Urothelium cell line (cell line): ENCODE measurements around the gene DIPK1B.

Experiments used
- DNase-seq: peaks from one replicate; pipeline ENCODE4 v3.0.0; 2011; ENCODE audit warnings: low spot score, mixed read lengths
- FAIRE-seq: peaks from 2 replicates; lab custom pipeline; 2011; peaks lifted over from hg19 to GRCh38; lab: Jason Lieb, UNC

The DIPK1B gene

DNA sequence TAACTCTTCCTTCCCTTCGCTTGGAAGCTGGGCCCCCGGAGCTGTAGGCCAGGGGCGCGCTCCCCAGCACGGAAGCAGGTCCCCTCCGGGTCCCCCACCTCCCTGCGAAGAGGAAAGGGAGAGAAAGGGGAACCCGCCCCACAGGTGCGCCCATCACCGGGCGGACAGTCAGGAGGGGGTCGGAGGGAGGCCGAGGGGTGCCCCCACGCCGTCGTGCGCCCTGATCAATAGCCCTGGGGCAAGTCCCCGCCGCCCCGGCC is 25.9 kb upstream of the DIPK1B start:
- no peak for FAIRE-seq
- no peak for DNase-seq

DNA sequence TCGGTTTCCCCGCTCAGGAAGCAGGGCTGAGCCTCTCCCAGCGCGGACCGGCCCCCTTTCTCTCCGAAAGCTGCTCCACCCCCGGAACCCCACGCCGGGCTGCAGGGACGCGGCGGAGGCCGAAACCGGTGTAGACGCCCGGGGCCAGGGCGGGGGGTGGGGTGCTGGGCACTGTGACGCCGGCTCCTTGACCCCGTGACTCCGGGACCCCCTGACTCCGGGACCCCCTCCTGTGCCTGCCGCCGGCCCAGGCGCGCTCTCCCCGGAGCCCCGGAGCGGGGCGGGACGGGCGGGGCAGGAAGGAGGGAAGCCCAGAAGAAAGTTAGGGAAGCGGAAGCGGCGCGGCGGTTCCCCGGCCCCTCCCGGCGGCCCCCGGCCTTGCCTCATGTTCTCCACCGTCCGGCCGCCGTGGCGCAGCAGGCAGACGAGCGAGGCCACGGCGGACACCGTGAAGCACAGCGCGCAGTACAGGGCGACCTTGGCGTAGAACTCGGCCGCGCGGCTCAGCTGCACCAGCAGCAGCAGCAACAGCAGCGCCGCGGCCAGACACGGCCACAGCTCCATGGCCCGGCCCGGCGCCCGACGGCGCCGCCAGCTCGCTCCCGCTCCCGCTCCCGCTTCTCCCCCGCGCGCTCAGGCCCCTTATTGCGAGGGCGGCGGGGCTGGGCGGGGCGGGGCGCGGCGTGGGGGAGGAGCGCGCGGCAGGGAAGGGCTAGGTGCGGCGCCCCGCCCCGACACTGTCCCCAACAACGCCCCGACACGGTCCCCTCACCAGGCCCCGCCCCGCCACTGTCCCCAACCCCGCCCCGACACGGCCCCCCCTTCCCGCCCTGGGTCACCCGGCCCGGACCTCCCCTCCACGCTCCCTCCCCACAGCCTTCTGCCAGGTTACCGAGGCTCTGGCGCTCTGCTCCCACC is 25.3 kb upstream of the DIPK1B start, which contains the start of gene AGPAT2:
AGPAT2 (minus strand) TSS at position 664 of the 918 bp plus-strand sequence; CDS start at position 564, 100 bp downstream.
- DNase-seq: peak; percentile 90
- peak; percentile 32 for FAIRE-seq

DNA sequence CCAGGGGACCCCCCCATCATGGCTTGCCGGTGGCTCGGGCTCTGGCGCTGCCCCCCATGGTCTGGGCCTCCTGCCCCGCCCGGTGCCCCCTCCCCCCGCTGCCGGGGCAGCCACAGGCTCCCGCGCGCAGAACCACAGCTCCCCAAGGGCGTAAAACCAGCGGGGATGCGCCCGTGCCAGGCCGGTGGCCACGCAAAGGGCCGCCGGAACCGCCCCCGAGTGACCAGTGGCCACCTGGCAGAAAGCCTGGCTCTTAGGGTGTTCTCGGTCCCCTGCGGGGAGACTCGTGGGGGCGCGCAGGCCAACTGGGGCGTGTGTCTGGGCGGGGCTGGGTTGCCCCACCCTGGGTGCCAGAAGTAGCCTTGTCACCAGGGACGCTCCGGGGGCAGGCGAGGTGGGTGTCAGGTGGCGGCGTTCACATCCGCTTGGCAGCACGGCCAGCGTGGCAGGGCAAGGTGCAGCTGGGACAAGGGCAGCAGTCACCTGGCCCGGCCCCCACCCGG is 24.6 kb upstream of the DIPK1B start:
- DNase-seq: no peak
- no peak for FAIRE-seq

DNA sequence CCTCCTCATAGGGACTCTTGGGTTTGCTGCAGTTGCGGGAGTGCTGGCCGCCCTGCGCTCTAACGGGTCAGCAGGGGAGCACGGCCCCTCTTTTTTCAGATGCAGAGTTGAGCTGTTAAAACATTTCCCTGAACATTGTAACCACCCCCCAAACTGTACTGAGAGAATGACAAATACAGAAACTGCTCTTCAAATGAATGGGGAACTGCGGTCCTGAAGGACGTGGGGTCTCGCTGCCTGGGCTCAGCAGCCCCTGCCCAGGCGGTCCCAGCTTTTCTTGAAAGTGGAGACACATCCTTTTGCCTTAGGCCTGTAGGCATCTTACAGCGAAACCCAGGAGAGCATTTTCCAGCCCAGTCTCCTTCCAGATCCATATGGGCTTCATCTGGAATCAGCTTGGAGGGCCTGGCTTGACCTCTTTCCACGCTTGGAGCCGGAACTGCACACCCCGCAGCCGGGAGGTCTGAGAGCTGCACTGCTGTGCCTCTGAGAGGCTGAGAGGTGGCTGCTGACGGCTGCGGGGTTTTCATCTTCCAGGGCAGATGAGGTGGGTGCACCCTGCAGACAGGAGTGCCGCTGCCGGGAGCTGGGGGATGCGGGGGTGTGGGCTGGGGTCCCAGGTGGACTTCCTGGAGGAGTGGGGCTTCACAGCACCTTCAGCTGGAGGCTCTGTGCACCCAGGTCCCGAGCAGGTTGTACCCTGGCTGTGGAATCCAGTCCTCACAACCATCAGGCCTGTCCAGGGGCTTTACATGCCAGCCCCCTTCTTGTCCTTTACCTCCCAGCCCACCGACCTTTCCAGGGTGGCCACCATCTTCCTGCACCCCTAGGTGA is 23.9 kb upstream of the DIPK1B start:
- FAIRE-seq (no peak), DNase-seq (no peak)

DNA sequence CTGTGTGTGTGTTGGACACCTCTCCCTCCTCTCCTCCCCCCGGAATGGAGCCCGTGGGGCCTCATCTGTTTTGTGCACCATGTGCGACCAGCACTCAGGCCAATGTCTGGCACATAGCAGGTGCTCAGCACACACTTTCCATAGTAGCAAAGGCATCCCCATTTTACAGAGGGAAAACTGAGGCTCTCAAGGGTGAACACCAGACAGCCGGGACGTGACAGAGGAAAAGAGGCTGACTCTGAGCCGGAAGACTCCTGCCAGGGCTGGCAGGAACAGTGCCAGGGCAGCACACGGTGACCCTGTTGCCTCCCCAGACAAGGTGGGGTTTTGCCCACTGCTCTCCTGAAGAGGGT is 23.3 kb upstream of the DIPK1B start:
- DNase-seq (no peak), FAIRE-seq (no peak)

DNA sequence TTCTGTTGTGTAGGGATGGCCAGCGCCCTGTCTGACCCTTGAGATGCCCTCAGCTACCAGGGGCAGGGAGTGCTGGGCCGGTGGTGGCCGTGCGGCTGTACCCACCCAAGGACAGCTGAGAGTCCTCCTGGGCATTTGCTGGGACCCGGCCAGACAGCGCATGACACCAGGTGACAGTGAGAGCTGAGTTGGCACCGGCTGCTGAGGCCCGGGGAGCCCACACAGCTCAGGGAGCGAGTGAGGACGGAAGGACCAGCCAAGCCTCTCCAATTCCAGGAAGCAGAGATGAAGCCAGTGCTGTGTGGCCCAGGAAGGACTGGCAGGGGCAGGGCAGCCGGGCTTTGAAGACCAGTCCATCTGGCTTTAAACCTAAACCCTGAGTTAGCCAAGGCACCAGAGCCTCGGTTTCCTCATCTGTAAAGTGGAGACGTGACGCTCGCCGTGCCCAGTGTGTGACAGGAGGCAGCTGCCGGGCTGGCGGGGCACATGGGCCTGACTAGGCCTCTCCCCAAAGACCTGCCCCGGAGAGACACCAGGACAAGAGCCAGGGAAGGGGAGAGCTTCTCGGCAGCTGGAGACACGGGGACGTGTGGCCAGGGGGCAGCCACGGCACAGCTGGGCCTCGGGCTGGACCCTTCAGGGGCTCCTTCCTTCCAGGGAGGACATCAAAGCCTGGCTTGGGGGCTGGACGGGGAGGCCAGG is 22.1 kb upstream of the DIPK1B start:
- DNase-seq (no peak), FAIRE-seq (no peak)

DNA sequence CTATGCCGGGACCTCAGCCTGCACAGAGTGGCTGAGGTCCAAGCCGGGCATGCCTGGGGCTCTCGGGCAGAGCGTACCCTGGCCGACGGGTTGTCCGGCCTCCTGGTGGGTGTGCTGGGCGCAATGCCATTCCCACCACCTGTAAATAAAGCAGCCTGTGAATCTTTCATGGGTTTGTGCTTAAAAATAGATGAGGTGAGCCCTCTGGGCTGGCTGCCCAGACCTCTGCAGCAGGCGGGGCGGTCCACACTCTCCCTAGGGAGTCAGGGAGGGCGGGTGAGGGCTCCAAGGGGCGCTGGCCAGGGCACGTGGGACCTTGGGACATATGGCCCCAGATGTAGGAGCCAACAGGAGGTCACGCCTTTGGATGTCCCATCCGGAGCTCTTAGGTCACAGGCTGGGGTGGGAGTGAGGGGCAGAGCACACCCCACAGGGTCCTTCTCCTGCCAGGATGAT is 21.5 kb upstream of the DIPK1B start:
- FAIRE-seq: no peak
- peak; percentile 47 for DNase-seq

DNA sequence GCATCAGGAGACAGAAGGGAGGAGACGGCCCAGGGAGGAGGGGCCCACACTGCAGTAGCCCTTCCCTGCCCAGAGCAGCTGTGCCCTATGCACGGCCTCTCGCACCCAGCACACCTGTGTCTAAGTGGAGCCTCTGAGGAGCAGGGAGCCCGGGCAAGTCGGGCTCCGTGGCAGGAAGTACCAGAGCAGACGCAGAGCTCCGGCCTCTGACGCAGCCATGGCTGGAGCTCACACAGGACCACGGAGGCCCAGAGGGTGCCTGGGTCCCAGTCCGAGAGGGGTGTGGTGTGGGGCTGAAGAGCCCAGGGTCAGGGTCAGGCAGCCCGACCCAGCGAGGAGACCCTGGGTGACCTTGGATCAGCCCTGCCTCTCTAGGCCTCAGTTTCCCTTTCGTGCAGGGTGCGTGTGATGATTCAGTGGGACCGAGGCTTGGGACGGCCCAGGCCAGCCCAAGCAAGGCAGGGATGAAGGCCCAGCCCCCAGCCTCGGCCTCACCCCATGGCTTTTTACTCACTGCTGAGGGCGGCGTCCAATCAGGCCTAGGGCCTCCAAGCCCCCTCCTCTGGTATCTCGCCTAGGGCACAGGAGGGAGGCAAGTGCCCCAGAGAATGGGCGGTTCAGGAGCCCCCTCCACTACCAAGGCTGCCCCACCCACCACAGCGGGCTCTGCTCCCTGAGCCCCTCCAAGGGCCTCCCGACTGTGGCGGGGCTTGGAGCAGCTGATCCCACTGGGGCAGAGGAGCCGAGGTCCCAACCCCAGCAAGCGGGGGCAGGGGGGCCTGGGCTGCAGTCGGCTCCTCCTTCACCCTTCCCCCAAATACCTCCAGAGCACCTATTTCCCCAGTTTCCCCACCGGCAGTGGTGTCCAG is 20.8 kb upstream of the DIPK1B start:
- FAIRE-seq (no peak), DNase-seq (no peak)

DNA sequence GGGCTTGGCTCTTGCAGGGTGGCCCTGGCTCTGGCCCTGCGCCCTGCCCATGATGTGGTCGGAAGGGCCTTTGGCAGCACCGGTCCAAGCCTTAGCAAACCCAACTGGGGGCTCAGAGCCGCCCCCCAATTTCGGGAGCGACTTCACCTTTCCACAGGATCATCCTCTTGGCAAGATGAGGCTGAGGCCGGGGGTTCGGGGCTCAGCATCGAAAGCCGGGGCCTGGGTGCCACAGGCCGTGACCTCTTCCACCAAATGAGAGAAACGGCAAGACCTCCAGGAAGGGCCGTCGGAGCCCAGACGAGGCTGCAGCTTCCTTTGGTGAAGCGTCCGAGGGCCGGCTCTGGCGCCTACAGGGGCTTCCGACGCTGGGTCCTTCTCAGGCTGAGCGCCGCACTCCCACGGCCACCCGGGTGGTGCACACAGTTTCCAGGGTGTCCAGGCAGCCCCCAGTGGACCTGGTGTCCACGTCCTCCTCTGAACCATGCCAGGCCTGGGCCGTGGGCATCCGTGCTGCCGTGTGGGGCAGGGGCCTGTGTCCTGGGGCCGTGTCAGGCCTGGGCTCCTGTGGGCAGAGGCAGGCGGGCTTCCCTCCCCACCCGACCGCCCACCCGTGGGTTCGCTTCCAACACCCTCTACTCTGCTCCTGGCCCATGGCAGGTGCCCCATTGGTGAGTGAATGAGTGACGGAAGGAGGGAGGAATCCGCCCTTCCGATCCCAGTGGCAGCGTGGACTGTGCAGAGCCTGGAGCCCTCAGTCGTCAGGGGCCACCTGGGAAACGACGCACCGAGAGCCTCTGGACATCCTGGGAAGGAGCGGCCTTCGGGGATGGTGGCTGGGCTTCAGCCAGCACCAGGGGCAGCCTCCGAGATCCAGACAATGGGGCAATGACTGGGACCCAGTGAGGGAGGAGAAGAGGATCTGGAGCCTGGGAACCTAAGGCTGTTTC is 19.9 kb upstream of the DIPK1B start:
- no peak for DNase-seq
- FAIRE-seq: peak; percentile 5

DNA sequence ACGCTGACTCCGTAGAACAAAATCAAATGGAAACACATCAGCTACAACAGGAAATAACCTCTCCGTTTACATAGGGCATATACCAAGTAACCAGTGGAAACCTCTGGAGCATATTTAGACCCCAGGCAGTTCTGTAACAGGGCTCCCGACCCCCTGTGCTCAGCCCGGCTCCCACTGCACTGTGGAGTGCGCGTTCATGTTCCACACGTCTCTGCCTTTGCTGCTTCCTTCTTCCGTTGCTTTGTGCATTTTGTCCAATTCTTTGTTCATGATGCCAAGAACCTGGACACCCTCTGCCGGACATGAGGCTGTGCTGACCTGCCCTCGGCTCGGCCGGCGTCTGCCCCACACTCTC is 19.3 kb upstream of the DIPK1B start:
- FAIRE-seq: no peak
- DNase-seq: no peak

DNA sequence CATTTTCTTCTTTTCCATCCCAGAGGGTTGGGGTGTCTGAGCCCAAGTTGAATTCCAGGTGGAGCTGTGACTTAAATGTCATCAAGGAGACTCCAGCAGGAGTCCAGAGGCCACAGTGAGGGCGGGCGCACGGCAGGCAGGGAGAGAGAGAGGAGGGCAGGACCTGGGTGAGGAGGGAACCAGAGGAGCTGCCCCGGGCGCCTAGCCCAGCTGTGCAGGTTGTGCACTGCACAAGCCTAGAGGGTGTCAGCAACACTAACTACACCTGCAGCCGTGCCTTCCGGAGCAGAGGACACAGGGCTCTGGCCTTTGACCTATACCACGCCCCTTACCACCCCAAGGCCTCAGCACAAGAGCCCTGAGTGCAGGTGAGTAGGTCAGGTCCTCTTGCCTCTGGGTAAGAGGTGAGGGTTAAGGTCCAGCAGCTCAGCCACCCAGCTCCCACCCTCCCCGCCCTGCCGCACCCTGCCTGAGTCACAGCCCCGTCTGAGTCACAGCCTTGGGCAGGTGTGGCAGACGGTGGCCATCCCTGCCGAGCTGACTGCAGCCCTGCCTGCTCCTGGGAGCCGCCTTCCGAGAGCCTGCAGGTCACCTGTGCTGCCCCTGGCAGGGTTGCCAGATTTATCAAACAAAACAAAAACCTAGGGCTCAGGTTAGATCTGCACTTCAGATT is 18.7 kb upstream of the DIPK1B start:
- FAIRE-seq: peak; percentile 52
- peak; percentile 93 for DNase-seq

DNA sequence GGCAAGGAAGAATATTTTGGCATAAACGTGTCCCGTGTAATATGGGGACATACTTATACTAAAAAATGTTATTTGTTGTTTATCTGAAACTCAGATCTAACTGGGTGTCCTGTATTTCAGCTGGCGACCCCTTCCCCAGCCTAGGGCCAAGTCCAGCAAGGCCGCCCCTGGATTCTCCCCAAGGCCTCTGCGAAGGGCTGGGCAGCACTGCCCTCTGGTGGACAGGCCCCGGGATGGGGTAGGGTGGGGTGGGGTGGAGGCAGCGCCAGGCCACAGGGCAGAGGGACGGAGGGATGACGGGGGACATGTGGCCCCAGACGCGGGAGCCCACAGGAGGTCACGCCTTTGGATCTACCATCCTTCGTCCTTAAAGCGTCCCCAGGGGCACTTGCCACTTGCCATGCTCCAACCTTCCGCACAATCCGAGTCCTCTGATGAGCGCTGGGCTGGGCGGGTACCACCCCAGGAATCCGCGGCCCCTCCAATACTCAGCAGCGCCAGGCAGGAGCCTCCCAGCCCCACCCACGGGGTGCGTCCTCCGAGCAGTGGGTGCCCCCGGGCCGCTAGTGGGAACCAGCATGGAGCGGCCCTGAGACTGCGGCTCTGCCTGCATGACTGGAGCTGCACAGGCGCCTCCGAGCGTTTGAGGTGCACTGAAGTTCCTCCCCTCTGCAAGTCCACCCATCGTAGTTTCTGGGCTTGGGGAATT is 18.1 kb upstream of the DIPK1B start:
- DNase-seq (peak; percentile 74), FAIRE-seq (no peak)

DNA sequence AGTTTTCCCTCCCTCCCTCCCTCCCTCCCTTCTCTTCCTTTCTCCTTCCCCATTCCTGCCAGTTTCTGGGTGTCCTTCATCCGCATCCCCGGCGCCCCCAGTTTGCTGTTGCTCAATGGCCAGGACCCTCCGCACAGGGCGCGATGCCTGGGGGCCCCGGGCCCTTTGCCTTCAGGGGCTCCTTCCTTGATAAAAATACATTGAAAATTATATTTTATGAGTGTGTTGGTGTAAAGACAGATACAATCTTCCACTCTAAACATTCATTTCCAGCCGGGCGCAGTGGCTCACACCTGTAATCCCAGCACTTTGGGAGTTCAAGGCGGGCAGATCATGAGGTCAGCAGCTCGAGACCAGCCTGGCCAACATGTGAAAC is 17.5 kb upstream of the DIPK1B start:
- DNase-seq (no peak), FAIRE-seq (no peak)

DNA sequence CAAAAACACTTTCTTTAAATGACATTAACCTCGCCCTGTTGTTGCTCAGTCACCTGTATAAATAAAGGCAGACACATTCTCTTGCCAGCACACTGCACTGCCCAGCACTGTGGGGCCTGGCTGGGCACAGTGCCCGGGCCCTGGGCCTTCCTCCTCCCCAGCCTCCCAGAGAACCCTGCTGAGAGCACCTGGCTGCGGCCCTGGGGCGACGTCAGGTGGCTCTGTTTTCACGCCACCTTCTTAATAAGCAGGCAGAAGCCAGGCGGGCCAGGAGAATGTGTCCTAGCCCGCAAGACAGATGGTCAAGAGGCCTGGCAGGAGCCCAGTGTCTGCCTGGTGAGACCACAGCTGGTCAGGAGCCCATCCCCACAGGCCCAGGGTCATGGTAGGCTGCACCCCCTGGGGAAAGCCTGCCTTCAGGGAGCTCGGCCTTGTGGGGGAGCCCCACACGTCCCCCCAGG is 16.9 kb upstream of the DIPK1B start:
- FAIRE-seq (no peak), DNase-seq (peak; percentile 50)

DNA sequence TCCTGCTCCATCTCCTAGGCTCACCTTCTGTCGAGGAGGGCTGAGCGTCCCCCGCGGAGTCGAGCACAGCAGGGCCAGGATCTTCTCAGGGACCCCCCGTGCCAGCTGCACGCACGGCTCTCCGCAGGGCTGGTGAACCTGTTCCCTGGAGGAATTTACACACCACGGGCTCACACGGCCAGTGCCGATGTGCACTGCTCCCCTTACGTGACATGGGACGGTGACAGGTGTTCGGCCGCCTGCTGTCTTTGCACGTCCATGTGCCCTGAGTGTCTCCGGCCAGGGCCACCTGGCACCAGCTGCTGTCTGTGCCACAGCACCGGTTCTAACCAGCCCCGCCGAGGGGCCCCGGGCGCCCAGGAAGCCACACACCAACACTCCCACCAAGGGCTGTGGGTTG is 16.4 kb upstream of the DIPK1B start:
- FAIRE-seq: no peak
- DNase-seq: no peak

DNA sequence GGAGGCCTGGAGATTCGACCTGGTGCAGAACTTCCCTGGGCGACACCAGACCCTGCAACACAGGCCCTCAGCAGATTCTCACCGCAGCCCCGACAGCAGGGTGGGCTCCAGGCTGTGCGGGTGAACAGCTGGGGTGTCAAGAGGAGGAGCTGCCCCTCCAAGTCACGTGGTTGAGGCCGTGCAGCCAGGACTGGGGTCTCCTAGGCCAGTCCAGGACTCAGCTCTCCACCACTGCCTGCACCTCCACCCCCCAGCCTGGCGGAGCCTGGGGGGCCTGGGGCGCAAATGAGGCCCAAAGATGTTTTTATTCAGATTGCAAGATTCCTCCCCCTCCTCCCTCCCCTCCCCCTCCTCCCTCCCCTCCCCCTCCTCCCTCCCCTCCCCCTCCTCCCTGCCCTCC is 15.9 kb upstream of the DIPK1B start:
- no peak for FAIRE-seq
- DNase-seq: no peak

DNA sequence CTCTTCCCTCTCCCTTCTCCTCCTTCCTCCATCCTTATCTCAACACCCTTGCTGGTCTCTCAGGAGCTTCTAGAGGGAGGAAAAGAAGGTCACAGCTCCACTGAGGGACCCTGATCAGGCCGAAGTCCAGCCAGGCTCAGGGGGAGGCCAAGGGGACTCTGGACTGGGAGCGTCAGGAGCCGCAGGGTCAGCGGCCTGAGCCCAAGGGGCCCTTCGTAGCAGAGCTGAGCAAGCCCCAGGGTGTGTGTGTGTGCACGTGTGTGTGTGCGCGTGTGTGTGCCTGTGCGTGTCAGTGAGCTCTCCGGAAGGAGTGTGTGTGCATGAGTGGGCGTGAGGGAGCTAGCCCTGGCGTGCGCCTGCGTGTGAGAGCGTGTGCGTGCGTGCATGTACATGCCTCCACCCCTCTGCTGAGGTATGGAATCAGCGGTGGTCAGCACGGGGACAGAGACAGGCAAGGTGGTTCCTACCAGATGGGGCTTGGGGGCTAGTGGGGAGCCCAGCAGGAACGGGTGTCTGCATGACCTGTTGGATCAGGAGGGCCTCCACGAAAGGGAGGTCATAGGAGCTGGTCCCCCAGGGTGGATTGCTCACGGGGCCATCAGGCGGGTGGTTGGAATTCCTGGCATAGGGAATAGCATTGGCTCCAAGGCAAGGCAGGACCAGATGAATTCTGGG is 15.1 kb upstream of the DIPK1B start:
- DNase-seq (no peak), FAIRE-seq (no peak)
